Panc1 (cell line): ENCODE results near the gene DNAJA4.

ENCODE experiments used
- TF ChIP-seq, protein P1 (sequence below): fragments of 450-650 bp; IDR thresholded peaks from 2 replicates; pipeline ENCODE4 v1.5.1; 2017; ENCODE audit warnings: mild to moderate bottlenecking
- TF ChIP-seq, protein P2 (sequence below), 2 experiments: IDR thresholded peaks; 2 replicates each; pipeline ENCODE4 v1.6.1; 2011 to 2012; ENCODE audit warnings: low read depth in 2 of 2, control low read depth in 1 of 2, low read length in 1 of 2, mild to moderate bottlenecking in 1 of 2, moderate library complexity in 1 of 2; ENCODE audit not compliant: insufficient read depth in 1 of 2

DNA sequence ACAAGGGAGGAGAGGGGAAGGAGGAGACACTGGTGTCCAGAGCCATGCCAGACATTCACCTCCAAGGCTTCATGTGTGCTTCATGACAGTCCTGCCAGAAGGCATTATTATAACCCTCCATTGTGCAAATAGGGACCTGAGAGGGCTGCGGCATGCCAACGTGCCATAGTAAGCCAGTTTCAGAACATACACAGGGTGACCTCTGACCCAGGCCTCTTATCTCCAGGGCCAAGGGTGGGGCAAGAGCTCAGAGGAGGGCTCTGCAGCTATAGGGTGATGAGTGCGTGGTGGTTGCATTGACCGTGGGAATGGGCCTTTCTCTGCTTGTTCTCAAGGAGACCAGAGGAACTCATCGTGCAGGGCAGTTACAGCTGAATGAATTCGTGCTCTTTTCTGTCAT lies 20.3 kb upstream of the DNAJA4 start:
- TF ChIP-seq, protein P1, sequence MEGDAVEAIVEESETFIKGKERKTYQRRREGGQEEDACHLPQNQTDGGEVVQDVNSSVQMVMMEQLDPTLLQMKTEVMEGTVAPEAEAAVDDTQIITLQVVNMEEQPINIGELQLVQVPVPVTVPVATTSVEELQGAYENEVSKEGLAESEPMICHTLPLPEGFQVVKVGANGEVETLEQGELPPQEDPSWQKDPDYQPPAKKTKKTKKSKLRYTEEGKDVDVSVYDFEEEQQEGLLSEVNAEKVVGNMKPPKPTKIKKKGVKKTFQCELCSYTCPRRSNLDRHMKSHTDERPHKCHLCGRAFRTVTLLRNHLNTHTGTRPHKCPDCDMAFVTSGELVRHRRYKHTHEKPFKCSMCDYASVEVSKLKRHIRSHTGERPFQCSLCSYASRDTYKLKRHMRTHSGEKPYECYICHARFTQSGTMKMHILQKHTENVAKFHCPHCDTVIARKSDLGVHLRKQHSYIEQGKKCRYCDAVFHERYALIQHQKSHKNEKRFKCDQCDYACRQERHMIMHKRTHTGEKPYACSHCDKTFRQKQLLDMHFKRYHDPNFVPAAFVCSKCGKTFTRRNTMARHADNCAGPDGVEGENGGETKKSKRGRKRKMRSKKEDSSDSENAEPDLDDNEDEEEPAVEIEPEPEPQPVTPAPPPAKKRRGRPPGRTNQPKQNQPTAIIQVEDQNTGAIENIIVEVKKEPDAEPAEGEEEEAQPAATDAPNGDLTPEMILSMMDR = no peak
- TF ChIP-seq, protein P2, sequence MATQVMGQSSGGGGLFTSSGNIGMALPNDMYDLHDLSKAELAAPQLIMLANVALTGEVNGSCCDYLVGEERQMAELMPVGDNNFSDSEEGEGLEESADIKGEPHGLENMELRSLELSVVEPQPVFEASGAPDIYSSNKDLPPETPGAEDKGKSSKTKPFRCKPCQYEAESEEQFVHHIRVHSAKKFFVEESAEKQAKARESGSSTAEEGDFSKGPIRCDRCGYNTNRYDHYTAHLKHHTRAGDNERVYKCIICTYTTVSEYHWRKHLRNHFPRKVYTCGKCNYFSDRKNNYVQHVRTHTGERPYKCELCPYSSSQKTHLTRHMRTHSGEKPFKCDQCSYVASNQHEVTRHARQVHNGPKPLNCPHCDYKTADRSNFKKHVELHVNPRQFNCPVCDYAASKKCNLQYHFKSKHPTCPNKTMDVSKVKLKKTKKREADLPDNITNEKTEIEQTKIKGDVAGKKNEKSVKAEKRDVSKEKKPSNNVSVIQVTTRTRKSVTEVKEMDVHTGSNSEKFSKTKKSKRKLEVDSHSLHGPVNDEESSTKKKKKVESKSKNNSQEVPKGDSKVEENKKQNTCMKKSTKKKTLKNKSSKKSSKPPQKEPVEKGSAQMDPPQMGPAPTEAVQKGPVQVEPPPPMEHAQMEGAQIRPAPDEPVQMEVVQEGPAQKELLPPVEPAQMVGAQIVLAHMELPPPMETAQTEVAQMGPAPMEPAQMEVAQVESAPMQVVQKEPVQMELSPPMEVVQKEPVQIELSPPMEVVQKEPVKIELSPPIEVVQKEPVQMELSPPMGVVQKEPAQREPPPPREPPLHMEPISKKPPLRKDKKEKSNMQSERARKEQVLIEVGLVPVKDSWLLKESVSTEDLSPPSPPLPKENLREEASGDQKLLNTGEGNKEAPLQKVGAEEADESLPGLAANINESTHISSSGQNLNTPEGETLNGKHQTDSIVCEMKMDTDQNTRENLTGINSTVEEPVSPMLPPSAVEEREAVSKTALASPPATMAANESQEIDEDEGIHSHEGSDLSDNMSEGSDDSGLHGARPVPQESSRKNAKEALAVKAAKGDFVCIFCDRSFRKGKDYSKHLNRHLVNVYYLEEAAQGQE (IDR thresholded peaks at IDR 0.05; ENCODE audit: insufficient read depth in 1 of 2, low read depth in 2 of 2, low read length in 1 of 2) = no peak
